Measurements from ENCODE around the gene CRYZL1.

CRYZL1 gene

DNA sequence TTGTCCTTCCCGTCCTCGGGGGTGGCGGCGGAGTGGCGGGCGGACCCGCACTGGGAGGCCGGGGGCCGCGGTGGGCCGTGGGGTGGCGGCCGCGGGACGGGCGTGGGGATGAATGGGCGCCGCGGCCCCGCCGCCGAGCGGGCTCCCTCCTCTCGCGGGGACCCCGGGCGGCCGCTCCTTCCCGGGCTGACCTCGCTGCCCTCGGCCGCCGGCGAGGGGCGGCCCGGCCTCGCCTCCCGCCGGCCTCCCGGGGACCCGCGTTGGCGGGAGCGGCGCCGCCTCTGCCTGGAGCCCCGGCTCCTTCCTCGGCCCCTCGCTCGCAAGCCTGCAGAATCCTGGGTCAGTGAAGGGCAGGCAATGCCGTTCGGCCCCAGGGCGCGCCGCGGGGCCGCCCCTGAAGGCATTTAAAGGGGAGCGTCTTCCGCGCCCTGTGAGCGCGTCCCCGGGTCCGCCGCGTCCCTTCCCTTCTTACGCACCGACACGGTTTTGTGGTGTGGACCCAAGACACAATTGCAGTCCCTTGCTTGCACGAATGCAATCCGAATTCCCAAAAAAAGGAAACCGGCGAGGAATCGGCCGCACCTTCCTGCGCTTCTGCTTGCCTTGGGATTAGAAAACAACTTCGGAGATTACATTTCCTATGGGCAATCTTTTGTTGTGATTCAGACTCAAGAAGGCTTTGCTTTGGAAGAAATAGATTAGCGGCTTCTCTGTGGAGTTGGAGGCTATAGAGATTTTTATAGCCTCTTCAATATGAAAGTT, 1.5 kb upstream of the CRYZL1 start:
- ATAC-seq: no peak
- TF ChIP-seq ZNF565 (CRISPR knock-in tag; conservative IDR thresholded peaks at IDR 0.05; ENCODE audit: low read depth) (no peak), ARNTL (CRISPR knock-in tag; IDR thresholded peaks at IDR 0.05; ENCODE audit: borderline replicate concordance, low read depth) (no peak), SNAI2 (CRISPR knock-in tag; IDR thresholded peaks at IDR 0.05) (no peak), TCF4 (CRISPR knock-in tag; IDR thresholded peaks at IDR 0.05; ENCODE audit: borderline replicate concordance) (no peak), GLIS3 (CRISPR knock-in tag; IDR thresholded peaks at IDR 0.05) (no peak), RARB (CRISPR knock-in tag; IDR thresholded peaks at IDR 0.05) (no peak), ISL1 (CRISPR knock-in tag; IDR thresholded peaks at IDR 0.05) (no peak), OSR1 (CRISPR knock-in tag; IDR thresholded peaks at IDR 0.05) (no peak), ZC3H10 (CRISPR knock-in tag; IDR thresholded peaks at IDR 0.05) (no peak), ZFP30 (CRISPR knock-in tag; IDR thresholded peaks at IDR 0.05) (no peak), ZNF8 (CRISPR knock-in tag; IDR thresholded peaks at IDR 0.05) (no peak), BACH2 (CRISPR knock-in tag; IDR thresholded peaks at IDR 0.05; ENCODE audit: borderline replicate concordance) (no peak), PPARA (CRISPR knock-in tag; IDR thresholded peaks at IDR 0.05; ENCODE audit: borderline replicate concordance) (no peak), ESRRG (CRISPR knock-in tag; IDR thresholded peaks at IDR 0.05) (no peak)
- TF ChIP-seq, protein P1, sequence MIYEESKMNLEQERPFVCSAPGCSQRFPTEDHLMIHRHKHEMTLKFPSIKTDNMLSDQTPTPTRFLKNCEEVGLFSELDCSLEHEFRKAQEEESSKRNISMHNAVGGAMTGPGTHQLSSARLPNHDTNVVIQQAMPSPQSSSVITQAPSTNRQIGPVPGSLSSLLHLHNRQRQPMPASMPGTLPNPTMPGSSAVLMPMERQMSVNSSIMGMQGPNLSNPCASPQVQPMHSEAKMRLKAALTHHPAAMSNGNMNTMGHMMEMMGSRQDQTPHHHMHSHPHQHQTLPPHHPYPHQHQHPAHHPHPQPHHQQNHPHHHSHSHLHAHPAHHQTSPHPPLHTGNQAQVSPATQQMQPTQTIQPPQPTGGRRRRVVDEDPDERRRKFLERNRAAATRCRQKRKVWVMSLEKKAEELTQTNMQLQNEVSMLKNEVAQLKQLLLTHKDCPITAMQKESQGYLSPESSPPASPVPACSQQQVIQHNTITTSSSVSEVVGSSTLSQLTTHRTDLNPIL (CRISPR knock-in tag; IDR thresholded peaks at IDR 0.05; ENCODE audit: low read depth): no peak
- TF ChIP-seq, protein P2, sequence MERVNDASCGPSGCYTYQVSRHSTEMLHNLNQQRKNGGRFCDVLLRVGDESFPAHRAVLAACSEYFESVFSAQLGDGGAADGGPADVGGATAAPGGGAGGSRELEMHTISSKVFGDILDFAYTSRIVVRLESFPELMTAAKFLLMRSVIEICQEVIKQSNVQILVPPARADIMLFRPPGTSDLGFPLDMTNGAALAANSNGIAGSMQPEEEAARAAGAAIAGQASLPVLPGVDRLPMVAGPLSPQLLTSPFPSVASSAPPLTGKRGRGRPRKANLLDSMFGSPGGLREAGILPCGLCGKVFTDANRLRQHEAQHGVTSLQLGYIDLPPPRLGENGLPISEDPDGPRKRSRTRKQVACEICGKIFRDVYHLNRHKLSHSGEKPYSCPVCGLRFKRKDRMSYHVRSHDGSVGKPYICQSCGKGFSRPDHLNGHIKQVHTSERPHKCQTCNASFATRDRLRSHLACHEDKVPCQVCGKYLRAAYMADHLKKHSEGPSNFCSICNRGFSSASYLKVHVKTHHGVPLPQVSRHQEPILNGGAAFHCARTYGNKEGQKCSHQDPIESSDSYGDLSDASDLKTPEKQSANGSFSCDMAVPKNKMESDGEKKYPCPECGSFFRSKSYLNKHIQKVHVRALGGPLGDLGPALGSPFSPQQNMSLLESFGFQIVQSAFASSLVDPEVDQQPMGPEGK (CRISPR knock-in tag; IDR thresholded peaks at IDR 0.05; ENCODE audit: borderline replicate concordance): no peak
- TF ChIP-seq, protein P3, sequence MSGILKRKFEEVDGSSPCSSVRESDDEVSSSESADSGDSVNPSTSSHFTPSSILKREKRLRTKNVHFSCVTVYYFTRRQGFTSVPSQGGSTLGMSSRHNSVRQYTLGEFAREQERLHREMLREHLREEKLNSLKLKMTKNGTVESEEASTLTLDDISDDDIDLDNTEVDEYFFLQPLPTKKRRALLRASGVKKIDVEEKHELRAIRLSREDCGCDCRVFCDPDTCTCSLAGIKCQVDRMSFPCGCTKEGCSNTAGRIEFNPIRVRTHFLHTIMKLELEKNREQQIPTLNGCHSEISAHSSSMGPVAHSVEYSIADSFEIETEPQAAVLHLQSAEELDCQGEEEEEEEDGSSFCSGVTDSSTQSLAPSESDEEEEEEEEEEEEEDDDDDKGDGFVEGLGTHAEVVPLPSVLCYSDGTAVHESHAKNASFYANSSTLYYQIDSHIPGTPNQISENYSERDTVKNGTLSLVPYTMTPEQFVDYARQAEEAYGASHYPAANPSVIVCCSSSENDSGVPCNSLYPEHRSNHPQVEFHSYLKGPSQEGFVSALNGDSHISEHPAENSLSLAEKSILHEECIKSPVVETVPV (CRISPR knock-in tag; IDR thresholded peaks at IDR 0.05): no peak
- TF ChIP-seq, protein P4, sequence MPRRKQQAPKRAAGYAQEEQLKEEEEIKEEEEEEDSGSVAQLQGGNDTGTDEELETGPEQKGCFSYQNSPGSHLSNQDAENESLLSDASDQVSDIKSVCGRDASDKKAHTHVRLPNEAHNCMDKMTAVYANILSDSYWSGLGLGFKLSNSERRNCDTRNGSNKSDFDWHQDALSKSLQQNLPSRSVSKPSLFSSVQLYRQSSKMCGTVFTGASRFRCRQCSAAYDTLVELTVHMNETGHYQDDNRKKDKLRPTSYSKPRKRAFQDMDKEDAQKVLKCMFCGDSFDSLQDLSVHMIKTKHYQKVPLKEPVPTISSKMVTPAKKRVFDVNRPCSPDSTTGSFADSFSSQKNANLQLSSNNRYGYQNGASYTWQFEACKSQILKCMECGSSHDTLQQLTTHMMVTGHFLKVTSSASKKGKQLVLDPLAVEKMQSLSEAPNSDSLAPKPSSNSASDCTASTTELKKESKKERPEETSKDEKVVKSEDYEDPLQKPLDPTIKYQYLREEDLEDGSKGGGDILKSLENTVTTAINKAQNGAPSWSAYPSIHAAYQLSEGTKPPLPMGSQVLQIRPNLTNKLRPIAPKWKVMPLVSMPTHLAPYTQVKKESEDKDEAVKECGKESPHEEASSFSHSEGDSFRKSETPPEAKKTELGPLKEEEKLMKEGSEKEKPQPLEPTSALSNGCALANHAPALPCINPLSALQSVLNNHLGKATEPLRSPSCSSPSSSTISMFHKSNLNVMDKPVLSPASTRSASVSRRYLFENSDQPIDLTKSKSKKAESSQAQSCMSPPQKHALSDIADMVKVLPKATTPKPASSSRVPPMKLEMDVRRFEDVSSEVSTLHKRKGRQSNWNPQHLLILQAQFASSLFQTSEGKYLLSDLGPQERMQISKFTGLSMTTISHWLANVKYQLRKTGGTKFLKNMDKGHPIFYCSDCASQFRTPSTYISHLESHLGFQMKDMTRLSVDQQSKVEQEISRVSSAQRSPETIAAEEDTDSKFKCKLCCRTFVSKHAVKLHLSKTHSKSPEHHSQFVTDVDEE (CRISPR knock-in tag; IDR thresholded peaks at IDR 0.05): no peak

DNA sequence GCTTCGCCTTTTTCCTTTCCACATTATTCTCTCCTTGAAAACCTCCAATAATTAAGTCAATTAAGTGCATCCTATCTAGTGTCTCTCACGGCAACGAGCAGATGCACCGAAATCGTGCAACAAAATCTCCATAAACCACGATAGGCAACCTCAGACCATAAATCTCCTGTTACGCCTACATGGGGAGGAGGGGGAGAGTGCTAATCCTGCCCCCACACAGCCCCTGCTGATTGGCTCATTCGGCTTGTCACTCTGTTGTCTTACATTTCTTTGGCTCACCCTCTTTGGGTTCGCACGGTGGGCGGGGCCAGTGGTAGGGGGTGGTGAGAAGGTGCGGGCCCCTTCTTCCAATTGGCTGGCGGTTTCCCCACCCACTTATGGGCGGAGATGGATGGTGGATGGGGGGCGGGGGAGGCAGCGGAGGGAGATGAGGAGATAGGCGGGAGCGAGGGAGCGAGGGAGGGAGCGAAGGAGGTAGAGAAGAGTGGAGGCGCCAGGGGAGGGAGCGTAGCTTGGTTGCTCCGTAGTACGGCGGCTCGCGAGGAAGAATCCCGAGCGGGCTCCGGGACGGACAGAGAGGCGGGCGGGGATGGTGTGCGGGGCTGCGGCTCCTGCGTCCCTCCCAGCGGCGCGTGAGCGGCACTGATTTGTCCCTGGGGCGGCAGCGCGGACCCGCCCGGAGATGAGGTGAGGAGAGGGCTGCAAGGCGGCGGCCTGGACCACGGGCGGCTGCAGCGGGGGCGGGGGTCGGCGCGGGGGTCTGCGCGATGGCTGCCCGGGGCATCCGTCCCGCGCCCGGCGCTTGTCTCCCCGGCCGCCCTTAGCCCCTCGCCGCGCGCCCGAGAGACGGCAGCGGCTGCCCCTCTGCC, 720 bp upstream of the CRYZL1 start, which contains the start of gene ITSN1:
ITSN1 (plus strand) TSS at position 475 of the 869 bp plus-strand sequence. CDS start 76,328 bp downstream, outside the sequence.
- ATAC-seq: peak; percentile 89

DNA sequence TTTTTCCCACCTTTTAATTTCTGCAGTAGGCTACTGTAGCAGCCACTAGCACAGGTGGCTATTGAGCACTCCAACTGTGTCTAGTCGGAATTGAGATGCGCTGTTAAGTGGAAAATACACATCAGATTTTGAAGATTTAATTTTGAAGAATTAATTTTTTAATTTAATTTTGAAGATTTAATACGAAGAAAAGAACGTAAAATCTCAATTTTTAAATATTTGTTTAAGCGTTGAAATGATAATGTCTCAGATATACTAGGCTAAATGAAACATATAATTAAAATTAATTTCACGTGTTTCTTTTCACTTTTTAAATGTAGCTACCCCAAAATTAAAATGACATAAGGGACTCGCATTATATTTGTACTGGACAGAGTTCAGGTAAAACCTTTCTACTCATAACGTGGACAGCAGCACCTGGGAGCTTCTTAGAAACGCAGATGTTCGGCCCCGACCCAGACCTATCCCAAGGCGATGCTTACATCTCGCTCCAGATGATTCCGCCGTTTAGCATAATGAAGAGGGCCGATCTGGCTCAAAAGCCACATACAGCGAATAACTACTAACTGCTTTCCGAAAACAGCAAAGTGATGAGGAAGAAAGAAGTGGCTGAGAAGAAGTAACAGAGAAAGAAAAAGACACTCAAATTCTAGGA, 717 bp downstream of the CRYZL1 start:
- no peak for ATAC-seq
- TF ChIP-seq TOX (CRISPR knock-in tag; IDR thresholded peaks at IDR 0.05; ENCODE audit: borderline replicate concordance) (no peak), OSR1 (CRISPR knock-in tag; IDR thresholded peaks at IDR 0.05) (no peak), GLIS3 (CRISPR knock-in tag; IDR thresholded peaks at IDR 0.05) (no peak), ZFP30 (CRISPR knock-in tag; IDR thresholded peaks at IDR 0.05) (no peak), CSDC2 (CRISPR knock-in tag; IDR thresholded peaks at IDR 0.05) (no peak), TCF4 (CRISPR knock-in tag; IDR thresholded peaks at IDR 0.05; ENCODE audit: borderline replicate concordance) (no peak), ESRRG (CRISPR knock-in tag; IDR thresholded peaks at IDR 0.05) (no peak)
- TF ChIP-seq, protein P3 (CRISPR knock-in tag; IDR thresholded peaks at IDR 0.05): no peak
- TF ChIP-seq, protein P1 (CRISPR knock-in tag; IDR thresholded peaks at IDR 0.05; ENCODE audit: low read depth): no peak
- TF ChIP-seq, protein P5, sequence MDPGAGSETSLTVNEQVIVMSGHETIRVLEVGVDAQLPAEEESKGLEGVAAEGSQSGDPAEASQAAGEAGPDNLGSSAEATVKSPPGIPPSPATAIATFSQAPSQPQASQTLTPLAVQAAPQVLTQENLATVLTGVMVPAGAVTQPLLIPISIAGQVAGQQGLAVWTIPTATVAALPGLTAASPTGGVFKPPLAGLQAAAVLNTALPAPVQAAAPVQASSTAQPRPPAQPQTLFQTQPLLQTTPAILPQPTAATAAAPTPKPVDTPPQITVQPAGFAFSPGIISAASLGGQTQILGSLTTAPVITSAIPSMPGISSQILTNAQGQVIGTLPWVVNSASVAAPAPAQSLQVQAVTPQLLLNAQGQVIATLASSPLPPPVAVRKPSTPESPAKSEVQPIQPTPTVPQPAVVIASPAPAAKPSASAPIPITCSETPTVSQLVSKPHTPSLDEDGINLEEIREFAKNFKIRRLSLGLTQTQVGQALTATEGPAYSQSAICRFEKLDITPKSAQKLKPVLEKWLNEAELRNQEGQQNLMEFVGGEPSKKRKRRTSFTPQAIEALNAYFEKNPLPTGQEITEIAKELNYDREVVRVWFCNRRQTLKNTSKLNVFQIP (CRISPR knock-in tag; IDR thresholded peaks at IDR 0.05; ENCODE audit: borderline replicate concordance, low read depth): no peak

More for the DNA sequence above, 720 bp upstream of the CRYZL1 start, which contains the start of gene ITSN1:
- no peak for TF ChIP-seq BACH2 (CRISPR knock-in tag; IDR thresholded peaks at IDR 0.05; ENCODE audit: borderline replicate concordance)
- no peak for TF ChIP-seq SNAI2 (CRISPR knock-in tag; IDR thresholded peaks at IDR 0.05)
- TF ChIP-seq GLIS3 (CRISPR knock-in tag; IDR thresholded peaks at IDR 0.05): 0 out of 2 replicates have a peak, but pooled peaks have one; percentile 48
- no peak for TF ChIP-seq ESRRG (CRISPR knock-in tag; IDR thresholded peaks at IDR 0.05)
- TF ChIP-seq CSDC2 (CRISPR knock-in tag; IDR thresholded peaks at IDR 0.05): no peak
